ENCODE results near the gene CCP110. TPM values are rescaled to one million over a fixed set of nuclear protein-coding genes. Genes with fewer than 3 reads are reported as not detected.

CCP110 gene
- total RNA-seq, 1 experiment from 2014 or later: 21.6 TPM

DNA sequence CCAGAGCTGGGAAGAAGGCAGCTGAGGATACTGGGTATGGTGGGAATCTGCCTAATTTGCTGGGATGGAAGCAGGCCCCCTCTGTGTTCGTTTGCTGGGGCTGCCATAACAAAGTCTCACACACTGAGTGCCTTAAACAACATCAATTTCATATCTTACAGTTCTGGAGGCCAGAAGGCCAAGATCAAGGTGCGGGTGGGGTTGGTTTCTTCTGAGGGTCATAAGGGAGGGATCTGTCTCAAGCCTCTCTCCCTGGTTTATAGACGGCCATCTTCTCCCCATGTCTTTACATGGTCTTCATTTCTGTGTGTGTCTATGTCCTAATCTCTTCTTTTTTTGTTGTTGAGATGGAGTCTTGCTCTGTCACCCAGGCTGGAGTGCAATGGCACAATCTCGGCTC is 37.7 kb upstream of the CCP110 start:
- TF ChIP-seq, protein P1, sequence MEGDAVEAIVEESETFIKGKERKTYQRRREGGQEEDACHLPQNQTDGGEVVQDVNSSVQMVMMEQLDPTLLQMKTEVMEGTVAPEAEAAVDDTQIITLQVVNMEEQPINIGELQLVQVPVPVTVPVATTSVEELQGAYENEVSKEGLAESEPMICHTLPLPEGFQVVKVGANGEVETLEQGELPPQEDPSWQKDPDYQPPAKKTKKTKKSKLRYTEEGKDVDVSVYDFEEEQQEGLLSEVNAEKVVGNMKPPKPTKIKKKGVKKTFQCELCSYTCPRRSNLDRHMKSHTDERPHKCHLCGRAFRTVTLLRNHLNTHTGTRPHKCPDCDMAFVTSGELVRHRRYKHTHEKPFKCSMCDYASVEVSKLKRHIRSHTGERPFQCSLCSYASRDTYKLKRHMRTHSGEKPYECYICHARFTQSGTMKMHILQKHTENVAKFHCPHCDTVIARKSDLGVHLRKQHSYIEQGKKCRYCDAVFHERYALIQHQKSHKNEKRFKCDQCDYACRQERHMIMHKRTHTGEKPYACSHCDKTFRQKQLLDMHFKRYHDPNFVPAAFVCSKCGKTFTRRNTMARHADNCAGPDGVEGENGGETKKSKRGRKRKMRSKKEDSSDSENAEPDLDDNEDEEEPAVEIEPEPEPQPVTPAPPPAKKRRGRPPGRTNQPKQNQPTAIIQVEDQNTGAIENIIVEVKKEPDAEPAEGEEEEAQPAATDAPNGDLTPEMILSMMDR (conservative IDR thresholded peaks at IDR 0.05): no peak
- peaks cover 23 to 33% of the 10 kb centered on the region in 2 experiments for H3K4me1 Mint-ChIP-seq

More for the DNA sequence above, 37.7 kb upstream of the CCP110 start:
- no peaks in the 10 kb centered on the region for H3K23me2 ChIP-seq (ENCODE audit: insufficient read length, low read depth, low read length, poor library complexity, severe bottlenecking)
- Mint-ChIP-seq H3K27me3 (ENCODE audit: low read depth) (peaks cover 3% of the 10 kb centered on the region), H3K36me3 (ENCODE audit: insufficient read depth in 1 of 3, low read depth in 3 of 3) (peaks cover 0 to 18% (median 11%) of the 10 kb centered on the region in 3 experiments), H3K4me3 (no peak overlapping the region), H3K9me3 (peaks cover 4 to 11% of the 10 kb centered on the region in 2 experiments; a peak in 3 of 5 replicates), H3K27ac (no peak overlapping the region)
- no peak overlapping the region for H4K8ac ChIP-seq (replicated peaks; ENCODE audit: insufficient read length, low read depth, low read length)
- H2BK15ac ChIP-seq (ENCODE audit: low read depth, low read length): no peak overlapping the region
- H3K27ac ChIP-seq (ENCODE audit: insufficient read length, low read depth, low read length): no peak overlapping the region
- no peaks in the 10 kb centered on the region for H3K9me3 ChIP-seq (ENCODE audit: control insufficient read depth, low read depth, low read length)
- H2AK5ac ChIP-seq (ENCODE audit: insufficient read length, low read length): no peak overlapping the region
- no peak overlapping the region for H3K14ac ChIP-seq (ENCODE audit: insufficient read depth, low read length)
- WGBS (ENCODE audit: extremely low coverage, insufficient read length, low lambda C conversion rate): no CpG with 5 or more reads among the region's 4 CpGs
- H2BK12ac ChIP-seq (ENCODE audit: insufficient read length, low read depth, low read length): no peak overlapping the region
- H4K5ac ChIP-seq (ENCODE audit: insufficient read length, low read depth, low read length): no peak overlapping the region
- H3K79me1 ChIP-seq (ENCODE audit: insufficient read depth, low read depth, low read length, poor library complexity, severe bottlenecking): no peaks in the 10 kb centered on the region
- H2BK5ac ChIP-seq (ENCODE audit: insufficient read length, low read length): no peak overlapping the region
- H3T11ph ChIP-seq (ENCODE audit: low read length): no peak overlapping the region
- no peaks in the 10 kb centered on the region for H4K20me1 ChIP-seq (ENCODE audit: control insufficient read depth, insufficient read depth, insufficient read length)
- no peak overlapping the region for H2BK20ac ChIP-seq (ENCODE audit: low read depth, low read length, poor library complexity, severe bottlenecking)
- no peak overlapping the region for H2BK120ac ChIP-seq (ENCODE audit: low read depth, low read length, poor library complexity, severe bottlenecking)
- no peak overlapping the region for H3K56ac ChIP-seq (ENCODE audit: insufficient read length, low read depth, low read length)
- no peaks in the 10 kb centered on the region for H3K79me2 ChIP-seq (ENCODE audit: insufficient read depth, low read length)
- H4K91ac ChIP-seq (ENCODE audit: insufficient read length, low read depth, low read length): no peak overlapping the region
- H3K4me2 ChIP-seq (ENCODE audit: insufficient read depth, insufficient read length, low read length): no peak overlapping the region
- H2AFZ ChIP-seq (ENCODE audit: low read length): no peak overlapping the region
- H3K9ac ChIP-seq (ENCODE audit: extremely low read depth, insufficient read length, low read length): no peak overlapping the region
- H3K4ac ChIP-seq (ENCODE audit: low read depth, low read length): no peak overlapping the region
- no peaks in the 10 kb centered on the region for H3K27me3 ChIP-seq (ENCODE audit: insufficient read depth, low read length)
- H3K4me1 ChIP-seq (ENCODE audit: insufficient read depth, low read length): peaks cover 10% of the 10 kb centered on the region; the same call in 1 of the 2 replicates
- DNase-seq: no peak
- H3K23ac ChIP-seq (ENCODE audit: insufficient read length, low read depth, low read length): no peak overlapping the region
- H3K18ac ChIP-seq (ENCODE audit: insufficient read length, low read depth, low read length): no peak overlapping the region

All from H9 (cell line).